ENCODE measurements around the gene ELAVL3.
"Not testable (repeated sequence)": the region's sequence is repeated elsewhere in the genome, so short reads cannot be mapped to it uniquely, and the experiment has no call there.

The ELAVL3 gene

GRCh38 chr19:11479898-11480714 is 740 bp downstream of the ELAVL3 start:
- TF ChIP-seq ZNF274 (IDR thresholded peaks at IDR 0.05; ENCODE audit: low read depth, low read length) = no peak
- H3K4me3 ChIP-seq (ENCODE audit: low read length) = no peak overlapping the region

- H3K4me3 ChIP-seq (ENCODE audit: low read length) = no peak overlapping the region
- TF ChIP-seq ZNF274 (IDR thresholded peaks at IDR 0.05; ENCODE audit: low read depth, low read length) = no peak
Measured at GRCh38 chr19:11479090-11479897, 1.6 kb downstream of the ELAVL3 start.

- no peak overlapping the region for H3K4me3 ChIP-seq (ENCODE audit: low read length)
- no peak for TF ChIP-seq ZNF274 (IDR thresholded peaks at IDR 0.05; ENCODE audit: low read depth, low read length)
Measured at GRCh38 chr19:11478167-11479089, 2.4 kb downstream of the ELAVL3 start.

- no peak overlapping the region for H3K4me3 ChIP-seq (ENCODE audit: low read length)
- no peak for TF ChIP-seq ZNF274 (IDR thresholded peaks at IDR 0.05; ENCODE audit: low read depth, low read length)
Measured at GRCh38 chr19:11475861-11476260, 5.0 kb downstream of the ELAVL3 start.

GRCh38 chr19:11475343-11475742 is 5.5 kb downstream of the ELAVL3 start:
- H3K4me3 ChIP-seq (ENCODE audit: low read length) = not testable (repeated sequence)

- H3K4me3 ChIP-seq (ENCODE audit: low read length) = no peak overlapping the region
- TF ChIP-seq ZNF274 (IDR thresholded peaks at IDR 0.05; ENCODE audit: low read depth, low read length) = no peak
Measured at GRCh38 chr19:11473725-11474124, 7.1 kb downstream of the ELAVL3 start.

- H3K4me3 ChIP-seq (ENCODE audit: low read length) = not testable (repeated sequence)
Measured at GRCh38 chr19:11468266-11468845, 12.5 kb downstream of the ELAVL3 start.

GRCh38 chr19:11465600-11465999 is 15.2 kb downstream of the ELAVL3 start:
- no peak for TF ChIP-seq ZNF274 (IDR thresholded peaks at IDR 0.05; ENCODE audit: low read depth, low read length)
- H3K4me3 ChIP-seq (ENCODE audit: low read length) = no peak overlapping the region

GRCh38 chr19:11464333-11465265 is 16.2 kb downstream of the ELAVL3 start:
- H3K4me3 ChIP-seq (ENCODE audit: low read length) = no peak overlapping the region
- no peak for TF ChIP-seq ZNF274 (IDR thresholded peaks at IDR 0.05; ENCODE audit: low read depth, low read length)

GRCh38 chr19:11463391-11463790 is 17.5 kb downstream of the ELAVL3 start:
- no peak for TF ChIP-seq ZNF274 (IDR thresholded peaks at IDR 0.05; ENCODE audit: low read depth, low read length)
- no peak overlapping the region for H3K4me3 ChIP-seq (ENCODE audit: low read length)

GRCh38 chr19:11461453-11461852 is 19.4 kb downstream of the ELAVL3 start:
- no peak overlapping the region for H3K4me3 ChIP-seq (ENCODE audit: low read length)
- TF ChIP-seq ZNF274 (IDR thresholded peaks at IDR 0.05; ENCODE audit: low read depth, low read length) = no peak

GRCh38 chr19:11460207-11460606 is 20.6 kb downstream of the ELAVL3 start:
- TF ChIP-seq ZNF274 (IDR thresholded peaks at IDR 0.05; ENCODE audit: low read depth, low read length) = no peak
- no peak overlapping the region for H3K4me3 ChIP-seq (ENCODE audit: low read length)

- H3K4me3 ChIP-seq (ENCODE audit: low read length) = not testable (repeated sequence)
Measured at GRCh38 chr19:11458912-11459311, 21.9 kb downstream of the ELAVL3 start.

Measured in GM08714 (cell line).